GM23338 (cell line): ENCODE results near the gene DBF4B. TPM values are rescaled to one million over a fixed set of nuclear protein-coding genes. Genes with fewer than 3 reads are reported as not detected.

Source experiments
- ATAC-seq: fragments of 200-7000 bp; cut with Tn5 transposase; 3 replicates; pipeline ENCODE4 v1.9.1; 2020
- DNase-seq: peaks from one replicate; pipeline ENCODE4 v3.0.0-alpha.2; 2015; ENCODE audit warnings: low spot score
- H2AFZ ChIP-seq: fragments of 200-600 bp; sonication (generic); 2 replicates; pipeline ENCODE4 v1.8.0; 2016; ENCODE audit warnings: antibody characterized with exemption, mild to moderate bottlenecking, moderate library complexity
- H3F3A ChIP-seq: fragments of 200-600 bp; sonication (generic); replicated peaks from 2 replicates; pipeline ENCODE4 v1.8.0; 2017; ENCODE audit warnings: antibody characterized with exemption, mixed run types, low read depth
- H3K27ac ChIP-seq: fragments of 200-600 bp; sonication (generic); 2 replicates; pipeline ENCODE4 v1.6.1; 2016; ENCODE audit warnings: low read depth
- H3K27me3 ChIP-seq: fragments of 200-600 bp; sonication (generic); 2 replicates; pipeline ENCODE4 v1.8.0; 2016; ENCODE audit warnings: mild to moderate bottlenecking, mixed run types, moderate library complexity; ENCODE audit not compliant: insufficient read depth
- H3K36me3 ChIP-seq: fragments of 200-600 bp; sonication (generic); 2 replicates; pipeline ENCODE4 v1.8.0; 2016; ENCODE audit warnings: mild to moderate bottlenecking; ENCODE audit not compliant: insufficient read depth
- H3K4me1 ChIP-seq: fragments of 200-600 bp; sonication (generic); 2 replicates; pipeline ENCODE4 v1.8.0; 2016; ENCODE audit warnings: mild to moderate bottlenecking, moderate library complexity; ENCODE audit not compliant: insufficient read depth
- H3K4me2 ChIP-seq: fragments of 200-600 bp; sonication (generic); 2 replicates; pipeline ENCODE4 v1.7.1; 2017; ENCODE audit warnings: mixed run types
- H3K4me3 ChIP-seq: fragments of 200-600 bp; sonication (generic); 2 replicates; pipeline ENCODE4 v1.6.1; 2016; ENCODE audit warnings: mixed run types
- H3K79me2 ChIP-seq: fragments of 200-600 bp; sonication (generic); replicated peaks from 2 replicates; pipeline ENCODE4 v1.8.0; 2017; ENCODE audit warnings: mild to moderate bottlenecking; ENCODE audit not compliant: insufficient read depth
- H3K9me2 ChIP-seq: fragments of 200-600 bp; sonication (generic); 2 replicates; pipeline ENCODE4 v1.8.0; 2017; ENCODE audit not compliant: insufficient read depth
- H4K20me1 ChIP-seq: fragments of 200-600 bp; sonication (generic); replicated peaks from 2 replicates; pipeline ENCODE4 v1.8.0; 2017; ENCODE audit warnings: mild to moderate bottlenecking; ENCODE audit not compliant: insufficient read depth
- H3K27ac Mint-ChIP-seq: 2 replicates; pipeline ENCODE4 v1.8.0; 2020; ENCODE audit warnings: inconsistent platforms, mild to moderate bottlenecking, moderate library complexity, mixed read lengths
- H3K27me3 Mint-ChIP-seq: 3 replicates; pipeline ENCODE4 v1.8.0; 2022; ENCODE audit warnings: low read depth, mild to moderate bottlenecking, moderate library complexity, mixed read lengths, inconsistent platforms; ENCODE audit not compliant: insufficient read depth, poor library complexity
- H3K36me3 Mint-ChIP-seq: 3 replicates; pipeline ENCODE4 v1.8.0; 2021; ENCODE audit warnings: low read depth, mild to moderate bottlenecking, inconsistent platforms, moderate library complexity, mixed read lengths
- H3K4me1 Mint-ChIP-seq: 3 replicates; pipeline ENCODE4 v1.8.0; 2020; ENCODE audit warnings: mild to moderate bottlenecking, inconsistent platforms, mixed read lengths
- H3K4me3 Mint-ChIP-seq: 3 replicates; pipeline ENCODE4 v1.8.0; 2021; ENCODE audit warnings: moderate library complexity, mild to moderate bottlenecking, inconsistent platforms, mixed read lengths
- H3K9me3 Mint-ChIP-seq: 3 replicates; pipeline ENCODE4 v1.8.0; 2020; ENCODE audit warnings: moderate library complexity, mild to moderate bottlenecking, inconsistent platforms, mixed read lengths
- CTCF ChIP-seq, 2 experiments: fragments of 200-600 bp in 1 of 2; sonication (generic) in 1 of 2; conservative IDR thresholded peaks; 2 replicates each; pipeline versions ENCODE4 v1.5.1 to v1.6.1; 2016 to 2017; ENCODE audit warnings: antibody characterized with exemption in 2 of 2, low read depth in 2 of 2, mild to moderate bottlenecking in 2 of 2, moderate library complexity in 1 of 2
- EZH2 ChIP-seq: fragments of 200-600 bp; sonication (generic); IDR thresholded peaks from one replicate; pipeline ENCODE4 v1.8.0; 2017; ENCODE audit warnings: antibody characterized with exemption, mild to moderate bottlenecking, low read depth; ENCODE audit not compliant: unreplicated experiment
- EZH2phosphoT487 ChIP-seq: fragments of 200-600 bp; sonication (generic); IDR thresholded peaks from one replicate; pipeline ENCODE4 v1.8.1; 2018; ENCODE audit warnings: antibody characterized with exemption; ENCODE audit not compliant: unreplicated experiment
- JUNB ChIP-seq: IDR thresholded peaks from one replicate; pipeline ENCODE4 v1.6.1; 2016; ENCODE audit warnings: antibody characterized with exemption; ENCODE audit not compliant: unreplicated experiment
- NANOG ChIP-seq: IDR thresholded peaks from 2 replicates; pipeline ENCODE4 v1.6.1; 2016; ENCODE audit warnings: antibody characterized with exemption, borderline replicate concordance
- STAT1 ChIP-seq: IDR thresholded peaks from one replicate; pipeline ENCODE4 v1.6.1; 2016; ENCODE audit warnings: antibody characterized with exemption; ENCODE audit not compliant: unreplicated experiment
- ZNF114 ChIP-seq: fragments of 250-450 bp; sonication (Bioruptor Pico); IDR thresholded peaks from 2 replicates; pipeline ENCODE4 v1.5.0; 2020; ENCODE audit warnings: mild to moderate bottlenecking, moderate library complexity
- ZNF331 ChIP-seq: fragments of 250-450 bp; sonication (Bioruptor Pico); IDR thresholded peaks from 2 replicates; pipeline ENCODE4 v1.5.0; 2020; ENCODE audit warnings: low read depth, mild to moderate bottlenecking, moderate library complexity
- ZNF462 ChIP-seq: fragments of 250-450 bp; sonication (Bioruptor Pico); IDR thresholded peaks from 2 replicates; pipeline ENCODE4 v1.5.0; 2020; ENCODE audit warnings: mild to moderate bottlenecking, moderate library complexity
- polyA plus RNA-seq: library from polyadenylated mRNA; unstranded; fragments of >200 nt; fragmentation: Nextera tagmentation; extraction: Ambion mirVana; gene quantifications from 2 replicates; pipeline ENCODE4 v1.2.1, GENCODE V29; 2016
- total RNA-seq: library from RNA; depleted of rRNA; stranded (reverse); fragments of >200 nt; shearing (Covaris generic); gene quantifications from 2 replicates; pipeline ENCODE4 v1.2.3, GENCODE V29; 2014
- TF ChIP-seq, protein P1 (sequence below): IDR thresholded peaks from one replicate; pipeline ENCODE4 v1.6.1; 2018; ENCODE audit warnings: antibody characterized with exemption; ENCODE audit not compliant: unreplicated experiment
- TF ChIP-seq, protein P2 (sequence below): IDR thresholded peaks from 2 replicates; pipeline ENCODE4 v1.6.1; 2016; ENCODE audit warnings: antibody characterized with exemption

Gene DBF4B
- total and polyA plus RNA-seq, 2 experiments from 2014 or later = 9.9 to 16.4 TPM

- no peak for TF ChIP-seq CTCF (conservative IDR thresholded peaks at IDR 0.05; ENCODE audit: low read depth in 2 of 2)
- TF ChIP-seq, protein P1, sequence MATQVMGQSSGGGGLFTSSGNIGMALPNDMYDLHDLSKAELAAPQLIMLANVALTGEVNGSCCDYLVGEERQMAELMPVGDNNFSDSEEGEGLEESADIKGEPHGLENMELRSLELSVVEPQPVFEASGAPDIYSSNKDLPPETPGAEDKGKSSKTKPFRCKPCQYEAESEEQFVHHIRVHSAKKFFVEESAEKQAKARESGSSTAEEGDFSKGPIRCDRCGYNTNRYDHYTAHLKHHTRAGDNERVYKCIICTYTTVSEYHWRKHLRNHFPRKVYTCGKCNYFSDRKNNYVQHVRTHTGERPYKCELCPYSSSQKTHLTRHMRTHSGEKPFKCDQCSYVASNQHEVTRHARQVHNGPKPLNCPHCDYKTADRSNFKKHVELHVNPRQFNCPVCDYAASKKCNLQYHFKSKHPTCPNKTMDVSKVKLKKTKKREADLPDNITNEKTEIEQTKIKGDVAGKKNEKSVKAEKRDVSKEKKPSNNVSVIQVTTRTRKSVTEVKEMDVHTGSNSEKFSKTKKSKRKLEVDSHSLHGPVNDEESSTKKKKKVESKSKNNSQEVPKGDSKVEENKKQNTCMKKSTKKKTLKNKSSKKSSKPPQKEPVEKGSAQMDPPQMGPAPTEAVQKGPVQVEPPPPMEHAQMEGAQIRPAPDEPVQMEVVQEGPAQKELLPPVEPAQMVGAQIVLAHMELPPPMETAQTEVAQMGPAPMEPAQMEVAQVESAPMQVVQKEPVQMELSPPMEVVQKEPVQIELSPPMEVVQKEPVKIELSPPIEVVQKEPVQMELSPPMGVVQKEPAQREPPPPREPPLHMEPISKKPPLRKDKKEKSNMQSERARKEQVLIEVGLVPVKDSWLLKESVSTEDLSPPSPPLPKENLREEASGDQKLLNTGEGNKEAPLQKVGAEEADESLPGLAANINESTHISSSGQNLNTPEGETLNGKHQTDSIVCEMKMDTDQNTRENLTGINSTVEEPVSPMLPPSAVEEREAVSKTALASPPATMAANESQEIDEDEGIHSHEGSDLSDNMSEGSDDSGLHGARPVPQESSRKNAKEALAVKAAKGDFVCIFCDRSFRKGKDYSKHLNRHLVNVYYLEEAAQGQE = no peak
Measured at GRCh38 chr17:44734272-44734671, 25.8 kb downstream of the DBF4B start (continued).

- H2AFZ ChIP-seq = no peak overlapping the region
- no peaks in the 10 kb centered on the region for H3K79me2 ChIP-seq
- H3K27ac ChIP-seq = no peak overlapping the region
- Mint-ChIP-seq H3K4me1 (peaks cover 21% of the 10 kb centered on the region), H3K27me3 (peaks cover 10% of the 10 kb centered on the region), H3K4me3 (no peak overlapping the region), H3K9me3 (no peaks in the 10 kb centered on the region; the same call in 2 of the 3 replicates), H3K36me3 (peaks cover 66% of the 10 kb centered on the region), H3K27ac (no peak overlapping the region)
- ATAC-seq (no peak), DNase-seq (no peak)
- no peak overlapping the region for H3K4me2 ChIP-seq
- no peaks in the 10 kb centered on the region; the same call in 1 of the 2 replicates for H3K36me3 ChIP-seq
- H3K4me3 ChIP-seq = no peak overlapping the region
- no peaks in the 10 kb centered on the region for H3K9me2 ChIP-seq
- H4K20me1 ChIP-seq = no peaks in the 10 kb centered on the region; the same call in 1 of the 2 replicates
- 0 out of 2 replicates have a peak, but pooled peaks cover 12% of the 10 kb centered on the region for H3F3A ChIP-seq
- peaks cover 12% of the 10 kb centered on the region; the same call in 1 of the 2 replicates for H3K4me1 ChIP-seq
- H3K27me3 ChIP-seq = no peaks in the 10 kb centered on the region
- TF ChIP-seq ZNF114 = no peak
- TF ChIP-seq JUNB = no peak
- no peak for TF ChIP-seq STAT1
- no peak for TF ChIP-seq NANOG
- TF ChIP-seq ZNF331 (CRISPR knock-in tag) = no peak
- TF ChIP-seq EZH2 = no peak
- no peak for TF ChIP-seq EZH2phosphoT487
- TF ChIP-seq, protein P2, sequence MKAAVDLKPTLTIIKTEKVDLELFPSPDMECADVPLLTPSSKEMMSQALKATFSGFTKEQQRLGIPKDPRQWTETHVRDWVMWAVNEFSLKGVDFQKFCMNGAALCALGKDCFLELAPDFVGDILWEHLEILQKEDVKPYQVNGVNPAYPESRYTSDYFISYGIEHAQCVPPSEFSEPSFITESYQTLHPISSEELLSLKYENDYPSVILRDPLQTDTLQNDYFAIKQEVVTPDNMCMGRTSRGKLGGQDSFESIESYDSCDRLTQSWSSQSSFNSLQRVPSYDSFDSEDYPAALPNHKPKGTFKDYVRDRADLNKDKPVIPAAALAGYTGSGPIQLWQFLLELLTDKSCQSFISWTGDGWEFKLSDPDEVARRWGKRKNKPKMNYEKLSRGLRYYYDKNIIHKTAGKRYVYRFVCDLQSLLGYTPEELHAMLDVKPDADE = no peak
- no peak for TF ChIP-seq ZNF462
Measured at GRCh38 chr17:44736551-44737240, 28.2 kb downstream of the DBF4B start.
